Measurements from ENCODE around the gene PACSIN2. TPM values are rescaled to one million over a fixed set of nuclear protein-coding genes. Genes with fewer than 3 reads are reported as not detected.

The PACSIN2 gene
- total RNA-seq, 2 experiments from 2014 or later: 33.5 to 35.1 TPM

Other genes with a start within 250 kb of the PACSIN2 start
- gene ARFGAP3, start 157.9 kb downstream of the PACSIN2 start, total RNA-seq: 10 to 100 TPM; 41.1 to 42.1 TPM
- 1 to 10 TPM; 8.5 to 9.1 TPM for gene TTLL1, start 74.2 kb upstream of the PACSIN2 start, total RNA-seq
- 1 to 10 TPM; 2.6 TPM for gene BIK, start 95.6 kb upstream of the PACSIN2 start, total RNA-seq
- gene MCAT, start 128.2 kb upstream of the PACSIN2 start, total RNA-seq: 1 to 10 TPM; 8.5 to 8.8 TPM
- gene TSPO, start 136.4 kb upstream of the PACSIN2 start, total RNA-seq: 100 to 1,000 TPM; 133 TPM
- 10 to 100 TPM; 41.3 to 43.0 TPM for gene TTLL12, start 172.0 kb upstream of the PACSIN2 start, total RNA-seq

Measured in activated CD4-positive, alpha-beta memory T cell treated with anti-CD3 and anti-CD28 coated beads, Interleukin-2, amount 10 ng/mL, durations not matched to agents 7 days and 5 days (primary cell).